GM23248 (cell line): ENCODE results near the gene SPTBN5. TPM values are rescaled to one million over a fixed set of nuclear protein-coding genes. Genes with fewer than 3 reads are reported as not detected.

Experiments
- DNase-seq: peaks from one replicate; pipeline ENCODE4 v3.0.0-alpha.2; 2015
- H2AFZ ChIP-seq: fragments of 200-600 bp; sonication (generic); 2 replicates; pipeline ENCODE4 v1.6.1; 2016; ENCODE audit warnings: antibody characterized with exemption
- H3F3A ChIP-seq: fragments of 200-600 bp; sonication (generic); 2 replicates; pipeline ENCODE4 v1.6.1; 2016; ENCODE audit warnings: mild to moderate bottlenecking, antibody characterized with exemption, mixed run types; ENCODE audit not compliant: insufficient read depth
- H3K27ac ChIP-seq: fragments of 200-600 bp; sonication (generic); 2 replicates; pipeline ENCODE4 v1.5.1; 2016; ENCODE audit warnings: mild to moderate bottlenecking
- H3K27me3 ChIP-seq: fragments of 200-600 bp; sonication (generic); replicated peaks from 2 replicates; pipeline ENCODE4 v1.6.1; 2016; ENCODE audit warnings: mild to moderate bottlenecking; ENCODE audit not compliant: insufficient read depth
- H3K36me3 ChIP-seq: fragments of 200-600 bp; sonication (generic); 2 replicates; pipeline ENCODE4 v1.6.1; 2016; ENCODE audit warnings: low read depth, mild to moderate bottlenecking
- H3K4me1 ChIP-seq: fragments of 200-600 bp; sonication (generic); 2 replicates; pipeline ENCODE4 v1.6.1; 2016; ENCODE audit warnings: mild to moderate bottlenecking; ENCODE audit not compliant: insufficient read depth
- H3K4me2 ChIP-seq: fragments of 200-600 bp; sonication (generic); one replicate; pipeline ENCODE4 v1.6.1; 2016; ENCODE audit warnings: mild to moderate bottlenecking; ENCODE audit not compliant: unreplicated experiment
- H3K4me3 ChIP-seq: fragments of 200-600 bp; sonication (generic); 2 replicates; pipeline ENCODE4 v1.5.1; 2016; ENCODE audit warnings: mild to moderate bottlenecking
- H3K79me2 ChIP-seq: fragments of 200-600 bp; sonication (generic); 2 replicates; pipeline ENCODE4 v1.6.1; 2016; ENCODE audit warnings: mild to moderate bottlenecking; ENCODE audit not compliant: insufficient read depth
- H3K9ac ChIP-seq: fragments of 200-600 bp; sonication (generic); 2 replicates; pipeline ENCODE4 v1.6.1; 2016; ENCODE audit warnings: mild to moderate bottlenecking
- H3K9me2 ChIP-seq: fragments of 200-600 bp; sonication (generic); 2 replicates; pipeline ENCODE4 v1.6.1; 2016; ENCODE audit warnings: mixed run types, mild to moderate bottlenecking, moderate library complexity; ENCODE audit not compliant: insufficient read depth
- H3K9me3 ChIP-seq: fragments of 200-600 bp; sonication (generic); one replicate; pipeline ENCODE4 v1.6.1; 2017; ENCODE audit warnings: low read depth
- H4K20me1 ChIP-seq: fragments of 200-600 bp; sonication (generic); 2 replicates; pipeline ENCODE4 v1.6.0; 2016; ENCODE audit not compliant: insufficient read depth
- EZH2 ChIP-seq: fragments of 200-600 bp; sonication (generic); IDR thresholded peaks from 2 replicates; pipeline ENCODE4 v1.6.1; 2018; ENCODE audit warnings: antibody characterized with exemption, mild to moderate bottlenecking; ENCODE audit not compliant: insufficient read depth, poor library complexity, severe bottlenecking
- EZH2phosphoT487 ChIP-seq: fragments of 200-600 bp; sonication (generic); IDR thresholded peaks from 2 replicates; pipeline ENCODE4 v1.6.1; 2018; ENCODE audit warnings: antibody characterized with exemption, moderate library complexity, mild to moderate bottlenecking, low read depth; ENCODE audit not compliant: insufficient read depth
- WGBS, 2 experiments: methylation state at CpG; one replicate each; pipeline ENCODE4 v1.1.6; 2015 to 2017; ENCODE audit warnings: low lambda C conversion rate in 2 of 2, low coverage in 1 of 2; ENCODE audit errors: missing lambda C conversion rate in 2 of 2; 5-methylcytosine and 5-hydroxymethylcytosine counted together
- in situ Hi-C: fragments of 300-500 bp; cut with MboI; formaldehyde crosslinking; loops from 2 replicates; pipeline ENCODE4 v1.15.0; 2020
- polyA plus RNA-seq: library from polyadenylated mRNA; unstranded; fragments of >200 nt; fragmentation: Nextera tagmentation; extraction: Ambion mirVana; gene quantifications from 2 replicates; pipeline ENCODE4 v1.2.1, GENCODE V29; 2016
- total RNA-seq: library from RNA; depleted of rRNA; stranded (reverse); fragments of >200 nt; shearing (Covaris generic); gene quantifications from 2 replicates; pipeline ENCODE4 v1.2.3, GENCODE V29; 2014

The SPTBN5 gene
- total and polyA plus RNA-seq, 2 experiments from 2014 or later = 0.03 to 0.11 TPM

- no peak overlapping the region for H3K4me3 ChIP-seq
- TF ChIP-seq EZH2 (no peak), EZH2phosphoT487 (no peak)
- no peaks in the 10 kb centered on the region for H3K9me3 ChIP-seq
- H3K9me2 ChIP-seq = no peaks in the 10 kb centered on the region
- DNase-seq = no peak
- H3K79me2 ChIP-seq = no peaks in the 10 kb centered on the region
- no peaks in the 10 kb centered on the region for H3K4me1 ChIP-seq
- H3F3A ChIP-seq = no peaks in the 10 kb centered on the region
- H3K27ac ChIP-seq = no peak overlapping the region
- no peak overlapping the region for H3K4me2 ChIP-seq
- no peaks in the 10 kb centered on the region for H3K27me3 ChIP-seq
- no peaks in the 10 kb centered on the region for H4K20me1 ChIP-seq
- no peak overlapping the region for H2AFZ ChIP-seq
- no peak overlapping the region for H3K9ac ChIP-seq
- WGBS, 2 experiments = 90 to 92% methylated on average over 10 of the region's 10 CpGs
- no peaks in the 10 kb centered on the region for H3K36me3 ChIP-seq
- in situ Hi-C loops = no loop called here
Measured at GRCh38 chr15:41879321-41879845, 14.5 kb downstream of the SPTBN5 start.

GRCh38 chr15:41878355-41878699 lies 15.5 kb downstream of the SPTBN5 start:
- Histone ChIP-seq H3K9me2 (no peaks in the 10 kb centered on the region), H3K4me2 (no peak overlapping the region), H2AFZ (no peak overlapping the region), H3K9me3 (no peaks in the 10 kb centered on the region), H4K20me1 (no peaks in the 10 kb centered on the region), H3K36me3 (no peaks in the 10 kb centered on the region), H3F3A (no peaks in the 10 kb centered on the region), H3K4me1 (no peaks in the 10 kb centered on the region), H3K4me3 (no peak overlapping the region), H3K9ac (no peak overlapping the region), H3K27me3 (no peaks in the 10 kb centered on the region), H3K79me2 (no peaks in the 10 kb centered on the region), H3K27ac (no peak overlapping the region)
- TF ChIP-seq EZH2 = no peak
- TF ChIP-seq EZH2phosphoT487 = no peak
- WGBS, 2 experiments = 78 to 82% methylated on average over 10 of the region's 10 CpGs
- in situ Hi-C loops = no loop called here
- DNase-seq = no peak

- TF ChIP-seq EZH2phosphoT487 (no peak), EZH2 (no peak)
- 72 to 78% methylated on average over 12 to 13 of the region's 13 CpGs for WGBS, 2 experiments
- no peaks in the 10 kb centered on the region for H3K79me2 ChIP-seq
Measured at GRCh38 chr15:41877631-41878354, 16.1 kb downstream of the SPTBN5 start.

GRCh38 chr15:41876689-41877088 lies 17.2 kb downstream of the SPTBN5 start:
- in situ Hi-C loops = no loop called here
- H3K4me3 ChIP-seq = no peak overlapping the region
- H3K27ac ChIP-seq = no peak overlapping the region
- H3K36me3 ChIP-seq = no peaks in the 10 kb centered on the region
- WGBS, 2 experiments = 60 to 73% methylated on average over 10 to 12 of the region's 12 CpGs
- no peak overlapping the region for H2AFZ ChIP-seq
- no peaks in the 10 kb centered on the region for H3K9me3 ChIP-seq
- DNase-seq = no peak
- no peaks in the 10 kb centered on the region for H3K79me2 ChIP-seq
- no peaks in the 10 kb centered on the region for H3F3A ChIP-seq
- no peaks in the 10 kb centered on the region for H3K4me1 ChIP-seq
- H3K9me2 ChIP-seq = no peaks in the 10 kb centered on the region
- no peak overlapping the region for H3K4me2 ChIP-seq
- no peaks in the 10 kb centered on the region for H4K20me1 ChIP-seq
- no peaks in the 10 kb centered on the region for H3K27me3 ChIP-seq
- no peak overlapping the region for H3K9ac ChIP-seq
- TF ChIP-seq EZH2 (no peak), EZH2phosphoT487 (no peak)

More at GRCh38 chr15:41877631-41878354, 16.1 kb downstream of the SPTBN5 start:
- Histone ChIP-seq H3K27me3 (no peaks in the 10 kb centered on the region), H2AFZ (no peak overlapping the region), H3K4me3 (no peak overlapping the region), H3K36me3 (no peaks in the 10 kb centered on the region), H3K9me2 (no peaks in the 10 kb centered on the region), H3K27ac (no peak overlapping the region), H3K9me3 (no peaks in the 10 kb centered on the region), H3K9ac (no peak overlapping the region), H3K4me2 (no peak overlapping the region), H3F3A (no peaks in the 10 kb centered on the region), H4K20me1 (no peaks in the 10 kb centered on the region), H3K4me1 (no peaks in the 10 kb centered on the region)
- in situ Hi-C loops = no loop called here
- no peak for DNase-seq
